Astrocyte (in vitro differentiated cells and primary cell): ENCODE results near the gene TNFRSF8. TPM values are rescaled to one million over a fixed set of nuclear protein-coding genes. Genes with fewer than 3 reads are reported as not detected.

ENCODE experiments used
- DNase-seq: peaks from one replicate; pipeline ENCODE4 v3.0.0-alpha.2; 2010; ENCODE audit warnings: low read depth
- FAIRE-seq: peaks from 2 replicates; lab custom pipeline; 2011; peaks lifted over from hg19 to GRCh38; lab: Jason Lieb, UNC
- H2AFZ ChIP-seq: 2 replicates; pipeline ENCODE4 v1.6.0; 2012; ENCODE audit warnings: low read depth, low read length, inconsistent platforms
- H3K27ac ChIP-seq: 2 replicates; pipeline ENCODE4 v1.5.1; 2011; ENCODE audit warnings: low read depth, low read length, inconsistent platforms
- H3K27me3 ChIP-seq: 2 replicates; pipeline ENCODE4 v1.6.0; 2011; ENCODE audit warnings: low read length, inconsistent platforms; ENCODE audit not compliant: insufficient read depth
- H3K36me3 ChIP-seq: 2 replicates; pipeline ENCODE4 v1.5.1; 2011; ENCODE audit warnings: low read length, inconsistent platforms; ENCODE audit not compliant: insufficient read depth
- H3K4me1 ChIP-seq: 2 replicates; pipeline ENCODE4 v1.5.1; 2011; ENCODE audit warnings: low read length, inconsistent platforms; ENCODE audit not compliant: insufficient read depth
- H3K4me2 ChIP-seq: 2 replicates; pipeline ENCODE4 v1.6.0; 2012; ENCODE audit warnings: low read length, inconsistent platforms
- H3K4me3 ChIP-seq: 2 replicates; pipeline ENCODE4 v1.5.1; 2011; ENCODE audit warnings: low read depth, mild to moderate bottlenecking, low read length, inconsistent platforms; ENCODE audit not compliant: insufficient read depth
- H3K79me2 ChIP-seq: 2 replicates; pipeline ENCODE4 v1.6.0; 2012; ENCODE audit warnings: mild to moderate bottlenecking, low read length, inconsistent platforms; ENCODE audit not compliant: insufficient read depth
- H3K9ac ChIP-seq: 2 replicates; pipeline ENCODE4 v1.6.0; 2012; ENCODE audit warnings: mild to moderate bottlenecking, low read length, inconsistent platforms
- H3K9me3 ChIP-seq: 2 replicates; pipeline ENCODE4 v1.5.1; 2012; ENCODE audit warnings: low read depth, mild to moderate bottlenecking, low read length, inconsistent platforms; ENCODE audit not compliant: insufficient read depth
- H4K20me1 ChIP-seq: 2 replicates; pipeline ENCODE4 v1.6.0; 2012; ENCODE audit warnings: low read length, inconsistent platforms; ENCODE audit not compliant: insufficient read depth
- H3K27ac Mint-ChIP-seq: one replicate; pipeline ENCODE4 v1.8.0; 2021; ENCODE audit warnings: mild to moderate bottlenecking, mixed read lengths; ENCODE audit not compliant: unreplicated experiment
- H3K27me3 Mint-ChIP-seq: one replicate; pipeline ENCODE4 v1.8.0; 2021; ENCODE audit warnings: low read depth, mixed read lengths; ENCODE audit not compliant: unreplicated experiment
- H3K36me3 Mint-ChIP-seq: one replicate; pipeline ENCODE4 v1.8.0; 2021; ENCODE audit warnings: low read depth, mixed read lengths; ENCODE audit not compliant: unreplicated experiment
- H3K4me1 Mint-ChIP-seq: one replicate; pipeline ENCODE4 v1.8.0; 2021; ENCODE audit warnings: low read depth, mixed read lengths; ENCODE audit not compliant: unreplicated experiment
- H3K4me3 Mint-ChIP-seq: one replicate; pipeline ENCODE4 v1.8.0; 2021; ENCODE audit warnings: mild to moderate bottlenecking, moderate library complexity, mixed read lengths; ENCODE audit not compliant: unreplicated experiment
- H3K9me3 Mint-ChIP-seq: one replicate; pipeline ENCODE4 v1.8.0; 2021; ENCODE audit warnings: mild to moderate bottlenecking, mixed read lengths; ENCODE audit not compliant: unreplicated experiment
- EZH2 ChIP-seq: IDR thresholded peaks from 2 replicates; pipeline ENCODE4 v1.6.1; 2012; ENCODE audit warnings: mild to moderate bottlenecking, low read length, inconsistent platforms; ENCODE audit not compliant: insufficient read depth
- total RNA-seq: library from RNA; stranded (reverse); gene quantifications from 2 replicates; pipeline ENCODE4 v1.2.1, GENCODE V29; 2021
- TF ChIP-seq, protein P1 (sequence below): IDR thresholded peaks from 2 replicates; pipeline ENCODE4 v1.5.1; 2011; ENCODE audit warnings: low read depth, mild to moderate bottlenecking, inconsistent platforms, low read length, moderate library complexity; ENCODE audit not compliant: insufficient read depth

TNFRSF8 gene
- total RNA-seq, 1 donor from 2014 or later, result 0.16 TPM

DNA sequence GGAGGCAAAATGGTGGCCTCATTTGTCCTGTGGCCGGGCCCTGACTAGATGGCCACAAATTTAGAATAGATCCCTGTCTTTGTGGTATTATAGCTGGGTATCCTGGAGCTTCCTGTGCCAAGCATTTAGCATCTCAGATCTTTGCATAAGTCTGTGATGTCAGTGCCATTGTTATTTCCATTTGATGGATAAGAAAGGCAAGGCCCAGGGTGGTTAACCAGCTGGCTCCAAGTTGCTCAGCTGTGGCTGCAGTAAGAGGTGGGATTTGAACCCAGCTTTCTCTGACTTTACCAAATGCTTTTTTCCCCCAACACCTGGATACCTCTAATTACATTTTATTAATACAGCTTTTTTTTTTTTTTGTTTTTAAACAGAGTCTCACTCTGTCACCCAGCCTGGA is 11.7 kb upstream of the TNFRSF8 start:
- Histone ChIP-seq H4K20me1 (no peaks in the 10 kb centered on the region), H3K36me3 (no peaks in the 10 kb centered on the region), H3K27me3 (peaks cover 3% of the 10 kb centered on the region), H3K9me3 (no peaks in the 10 kb centered on the region), H2AFZ (no peak overlapping the region), H3K79me2 (no peaks in the 10 kb centered on the region), H3K4me3 (no peak overlapping the region), H3K4me1 (peaks cover 15% of the 10 kb centered on the region), H3K9ac (no peak overlapping the region), H3K4me2 (no peak overlapping the region), H3K27ac (no peak overlapping the region)
- Mint-ChIP-seq H3K4me3 (no peak overlapping the region), H3K9me3 (no peaks in the 10 kb centered on the region), H3K4me1 (peaks cover 18% of the 10 kb centered on the region), H3K27me3 (peaks cover 2% of the 10 kb centered on the region), H3K36me3 (no peaks in the 10 kb centered on the region), H3K27ac (no peak overlapping the region)
- TF ChIP-seq, protein P1, sequence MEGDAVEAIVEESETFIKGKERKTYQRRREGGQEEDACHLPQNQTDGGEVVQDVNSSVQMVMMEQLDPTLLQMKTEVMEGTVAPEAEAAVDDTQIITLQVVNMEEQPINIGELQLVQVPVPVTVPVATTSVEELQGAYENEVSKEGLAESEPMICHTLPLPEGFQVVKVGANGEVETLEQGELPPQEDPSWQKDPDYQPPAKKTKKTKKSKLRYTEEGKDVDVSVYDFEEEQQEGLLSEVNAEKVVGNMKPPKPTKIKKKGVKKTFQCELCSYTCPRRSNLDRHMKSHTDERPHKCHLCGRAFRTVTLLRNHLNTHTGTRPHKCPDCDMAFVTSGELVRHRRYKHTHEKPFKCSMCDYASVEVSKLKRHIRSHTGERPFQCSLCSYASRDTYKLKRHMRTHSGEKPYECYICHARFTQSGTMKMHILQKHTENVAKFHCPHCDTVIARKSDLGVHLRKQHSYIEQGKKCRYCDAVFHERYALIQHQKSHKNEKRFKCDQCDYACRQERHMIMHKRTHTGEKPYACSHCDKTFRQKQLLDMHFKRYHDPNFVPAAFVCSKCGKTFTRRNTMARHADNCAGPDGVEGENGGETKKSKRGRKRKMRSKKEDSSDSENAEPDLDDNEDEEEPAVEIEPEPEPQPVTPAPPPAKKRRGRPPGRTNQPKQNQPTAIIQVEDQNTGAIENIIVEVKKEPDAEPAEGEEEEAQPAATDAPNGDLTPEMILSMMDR, result no peak
- TF ChIP-seq EZH2, result no peak
- no peak for DNase-seq
- no peak for FAIRE-seq

DNA sequence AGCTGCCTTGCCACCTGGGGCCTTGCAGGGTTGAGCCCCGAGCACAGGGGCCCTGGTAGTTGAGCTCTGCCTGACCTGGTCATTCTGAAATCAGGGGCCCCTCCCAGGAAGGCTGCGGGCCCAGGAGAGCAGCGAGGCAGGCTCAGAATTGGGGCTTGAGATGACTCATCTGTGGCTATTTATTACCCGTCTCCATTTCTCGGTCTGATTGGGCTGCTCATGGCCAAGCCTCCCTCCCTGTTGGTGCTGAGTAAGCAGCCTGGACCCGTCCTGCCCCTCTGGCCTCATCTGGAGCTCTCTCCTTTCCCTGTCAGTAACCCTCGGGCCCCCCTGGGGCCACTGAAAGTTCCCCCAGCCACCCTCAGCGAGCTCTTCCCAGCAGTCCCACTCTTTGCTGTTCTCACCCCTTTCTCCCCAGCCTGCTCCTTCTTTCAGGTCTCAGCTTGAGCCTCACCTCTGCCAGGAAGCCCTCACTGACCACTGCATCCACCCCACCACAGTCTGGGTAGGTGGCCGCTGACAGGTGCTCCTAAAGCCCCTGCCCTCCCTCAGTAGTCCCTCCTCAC is 11.0 kb upstream of the TNFRSF8 start:
- peak overlapping the region; percentile 0 for H3K27ac Mint-ChIP-seq
- peaks cover 2% of the 10 kb centered on the region for H3K27me3 Mint-ChIP-seq
- Histone ChIP-seq H3K4me3 (no peak overlapping the region), H4K20me1 (no peaks in the 10 kb centered on the region), H3K27ac (no peak overlapping the region), H3K4me1 (peaks cover 13% of the 10 kb centered on the region), H3K4me2 (peak overlapping the region; percentile 45), H3K79me2 (no peaks in the 10 kb centered on the region), H2AFZ (peak overlapping the region; percentile 35), H3K27me3 (peaks cover 3% of the 10 kb centered on the region), H3K9me3 (no peaks in the 10 kb centered on the region), H3K9ac (peak overlapping the region; percentile 38), H3K36me3 (no peaks in the 10 kb centered on the region)
- TF ChIP-seq, protein P1, result no peak
- TF ChIP-seq EZH2, result no peak
- no peaks in the 10 kb centered on the region for H3K36me3 Mint-ChIP-seq
- H3K4me3 Mint-ChIP-seq, result no peak overlapping the region
- DNase-seq (peak; percentile 74), FAIRE-seq (peak; percentile 32)
- peaks cover 18% of the 10 kb centered on the region for H3K4me1 Mint-ChIP-seq
- H3K9me3 Mint-ChIP-seq, result no peaks in the 10 kb centered on the region

- no peak overlapping the region for H3K27ac ChIP-seq
- no peak overlapping the region for H3K4me3 ChIP-seq
- no peak overlapping the region for H2AFZ ChIP-seq
- no peak overlapping the region for H3K4me3 Mint-ChIP-seq
- peaks cover 2% of the 10 kb centered on the region for H3K27me3 Mint-ChIP-seq
- FAIRE-seq, result no peak
- DNase-seq, result no peak
- H3K4me1 Mint-ChIP-seq, result peaks cover 18% of the 10 kb centered on the region
- no peaks in the 10 kb centered on the region for H4K20me1 ChIP-seq
- peaks cover 12% of the 10 kb centered on the region for H3K4me1 ChIP-seq
- no peak overlapping the region for H3K27ac Mint-ChIP-seq
- peaks cover 3% of the 10 kb centered on the region for H3K27me3 ChIP-seq
- H3K79me2 ChIP-seq, result no peaks in the 10 kb centered on the region
- TF ChIP-seq, protein P1, result no peak
- TF ChIP-seq EZH2, result no peak
- H3K4me2 ChIP-seq, result no peak overlapping the region
- H3K9ac ChIP-seq, result no peak overlapping the region
- no peaks in the 10 kb centered on the region for H3K36me3 Mint-ChIP-seq
- no peaks in the 10 kb centered on the region for H3K9me3 Mint-ChIP-seq
- no peaks in the 10 kb centered on the region for H3K36me3 ChIP-seq
- H3K9me3 ChIP-seq, result no peaks in the 10 kb centered on the region
Measured at GRCh38 chr1:12052997-12053686, 10.0 kb upstream of the TNFRSF8 start.
